HCT116 (cell line): ENCODE results near the gene ZNF236. TPM values are rescaled to one million over a fixed set of nuclear protein-coding genes. Genes with fewer than 3 reads are reported as not detected.
"Not testable (repeated sequence)": the region's sequence is repeated elsewhere in the genome, so short reads cannot be mapped to it uniquely, and the experiment has no call there.

ENCODE experiments used
- ATAC-seq: fragments of 200-7000 bp; cut with Tn5 transposase; 2 replicates; pipeline ENCODE4 v1.9.1; 2020; ENCODE audit warnings: mild to moderate bottlenecking, moderate library complexity
- BruUV-seq: library from RNA; stranded (reverse); fragments of 400-500 nt; replicated peaks from 2 replicates; lab custom pipeline; 2021; lab: Mats Ljungman, UMichigan
- CTCF ChIA-PET: fragments of 300-600 bp; sonication (Branson Sonifier 250); formaldehyde crosslinking; loops from one replicate; lab custom pipeline; 2021; ENCODE audit warnings: antibody characterized with exemption; lab: Charles Lee
- POLR2A ChIA-PET: fragments of 300-600, 350-600 bp; sonication (Branson Sonifier 250); formaldehyde crosslinking; loops from one replicate; lab custom pipeline; 2021; ENCODE audit warnings: antibody characterized with exemption; lab: Charles Lee
- RAD21 ChIA-PET, 2 experiments: fragments of 300-600 bp; sonication (Branson Sonifier 250); formaldehyde crosslinking; loops; one replicate each; lab custom pipeline; 2023; ENCODE audit warnings: low total read pairs in 2 of 2; ENCODE audit not compliant: uncharacterized antibody in 2 of 2, unreplicated experiment in 2 of 2, low non-redundant PET in 1 of 2; lab: Charles Lee
- DNase-seq: peaks from one replicate; pipeline ENCODE4 v3.0.0-alpha.2; 2010; ENCODE audit warnings: low read depth, low spot score
- H2AFZ ChIP-seq: fragments of 200-600 bp; shearing (Covaris generic), sonication (generic); 2 replicates; pipeline ENCODE4 v1.6.1; 2017; ENCODE audit warnings: low read depth, mixed run types, mixed read lengths, antibody characterized with exemption, low read length; ENCODE audit not compliant: poor library complexity, severe bottlenecking
- H3K27ac ChIP-seq: 2 replicates; pipeline ENCODE4 v1.5.1; 2012; ENCODE audit warnings: low read depth, low read length
- H3K27me3 ChIP-seq: fragments of 200-600 bp; sonication (generic); 2 replicates; pipeline ENCODE4 v1.6.1; 2016; ENCODE audit warnings: mixed run types, low read length, mixed read lengths; ENCODE audit not compliant: insufficient read depth
- H3K36me3 ChIP-seq, 2 experiments: fragments of 200-500 bp in 1 of 2; fragments of 200-600 bp in 1 of 2; sonication (Bioruptor generic) in 1 of 2; sonication (generic) in 1 of 2; 2 replicates each; pipeline versions ENCODE4 v1.5.1 to v1.6.1; 2014 to 2016; ENCODE audit warnings: low read length in 2 of 2, inconsistent platforms in 1 of 2, mixed read lengths in 1 of 2, mixed run types in 1 of 2; ENCODE audit not compliant: insufficient read depth in 2 of 2, control insufficient read depth in 1 of 2
- H3K4me1 ChIP-seq, 2 experiments: fragments of 200-600 bp in 1 of 2; sonication (generic) in 1 of 2; 2 replicates each; pipeline versions ENCODE4 v1.5.1 to v1.6.1; 2012 to 2017; ENCODE audit warnings: low read length in 2 of 2, inconsistent platforms in 1 of 2, mild to moderate bottlenecking in 1 of 2, mixed read lengths in 1 of 2, mixed run types in 1 of 2, moderate library complexity in 1 of 2; ENCODE audit not compliant: insufficient read depth in 2 of 2, control insufficient read depth in 1 of 2
- H3K4me2 ChIP-seq: fragments of 200-600 bp; sonication (generic); 2 replicates; pipeline ENCODE4 v1.6.1; 2017; ENCODE audit warnings: mixed run types, low read length, mixed read lengths
- H3K4me3 ChIP-seq, 2 experiments: fragments of 200-600 bp in 1 of 2; sonication (generic) in 1 of 2; replicated peaks in 1 of 2; 2 replicates each; pipeline ENCODE4 v1.5.1; 2011 to 2016; ENCODE audit warnings: low read length in 2 of 2, control low read depth in 1 of 2, low read depth in 1 of 2, mild to moderate bottlenecking in 1 of 2, mixed read lengths in 1 of 2, mixed run types in 1 of 2
- H3K79me2 ChIP-seq: fragments of 200-600 bp; sonication (generic); 2 replicates; pipeline ENCODE4 v1.6.1; 2017; ENCODE audit warnings: mild to moderate bottlenecking, mixed run types, low read length, moderate library complexity, mixed read lengths; ENCODE audit not compliant: insufficient read depth
- H3K9ac ChIP-seq: fragments of 200-600 bp; sonication (generic); 2 replicates; pipeline ENCODE4 v1.6.1; 2016; ENCODE audit warnings: low read length, mixed read lengths
- H3K9me2 ChIP-seq: fragments of 200-600 bp; sonication (generic), shearing (Covaris generic); 2 replicates; pipeline ENCODE4 v1.6.1; 2017; ENCODE audit warnings: mixed run types, mild to moderate bottlenecking, moderate library complexity; ENCODE audit not compliant: insufficient read depth
- H3K9me3 ChIP-seq, 2 experiments: fragments of 200-500 bp in 1 of 2; fragments of 200-600 bp in 1 of 2; sonication (Bioruptor generic) in 1 of 2; sonication (generic) in 1 of 2; 2 replicates each; pipeline ENCODE4 v1.6.1; 2014 to 2017; ENCODE audit warnings: low read length in 2 of 2, mixed read lengths in 2 of 2, inconsistent platforms in 1 of 2, low read depth in 1 of 2, mild to moderate bottlenecking in 1 of 2, mixed run types in 1 of 2, moderate library complexity in 1 of 2; ENCODE audit not compliant: control insufficient read depth in 1 of 2, insufficient read depth in 1 of 2
- H4K20me1 ChIP-seq: fragments of 200-600 bp; sonication (generic), shearing (Covaris generic); 2 replicates; pipeline ENCODE4 v1.6.1; 2017; ENCODE audit warnings: mixed run types, mild to moderate bottlenecking, moderate library complexity; ENCODE audit not compliant: insufficient read depth
- CBX3 ChIP-seq: IDR thresholded peaks from 2 replicates; pipeline ENCODE4 v1.6.1; 2012; ENCODE audit warnings: low read depth
- CEBPB ChIP-seq: IDR thresholded peaks from 2 replicates; pipeline ENCODE4 v1.6.1; 2012; ENCODE audit warnings: low read depth
- EGR1 ChIP-seq: IDR thresholded peaks from 2 replicates; pipeline ENCODE4 v1.6.1; 2012; ENCODE audit warnings: low read depth
- ELF1 ChIP-seq: IDR thresholded peaks from 2 replicates; pipeline ENCODE4 v1.6.1; 2012; ENCODE audit warnings: low read depth, borderline replicate concordance
- EZH2 ChIP-seq: fragments of 200-600 bp; sonication (generic); IDR thresholded peaks from 2 replicates; pipeline ENCODE4 v1.6.1; 2017; ENCODE audit warnings: antibody characterized with exemption, mixed run types
- EZH2phosphoT487 ChIP-seq: fragments of 200-600 bp; IDR thresholded peaks from 2 replicates; pipeline ENCODE4 v1.6.1; 2018; ENCODE audit warnings: antibody characterized with exemption, borderline replicate concordance
- JUND ChIP-seq: IDR thresholded peaks from 2 replicates; pipeline ENCODE4 v1.6.1; 2012
- SP1 ChIP-seq: IDR thresholded peaks from 2 replicates; pipeline ENCODE4 v1.6.1; 2012; ENCODE audit warnings: low read depth
- SRF ChIP-seq: IDR thresholded peaks from 2 replicates; pipeline ENCODE4 v1.6.1; 2012; ENCODE audit warnings: low read depth
- YY1 ChIP-seq: IDR thresholded peaks from 2 replicates; pipeline ENCODE4 v1.6.1; 2011; ENCODE audit warnings: low read length, low read depth, moderate library complexity, mild to moderate bottlenecking; ENCODE audit not compliant: insufficient replicate concordance; ENCODE audit errors: extremely low read depth
- ZFX ChIP-seq: fragments of 450-650 bp; IDR thresholded peaks from 2 replicates; pipeline ENCODE4 v1.6.1; 2017
- ZNF274 ChIP-seq: fragments of 200-500 bp; sonication (Bioruptor generic); IDR thresholded peaks from 2 replicates; pipeline ENCODE4 v1.6.1; 2014; ENCODE audit warnings: mild to moderate bottlenecking, low read depth, low read length, inconsistent platforms
- intact Hi-C: fragments of 100-400 bp; cut with micrococcal nuclease; formaldehyde crosslinking; loops from 2 replicates; pipeline ENCODE4 v1.10.0; 2022
- total RNA-seq: library from RNA; stranded (reverse); gene quantifications from one replicate; pipeline ENCODE4 v1.2.1, GENCODE V29; 2021; ENCODE audit not compliant: unreplicated experiment
- TF ChIP-seq, protein P1 (sequence below): IDR thresholded peaks from 2 replicates; pipeline ENCODE4 v1.6.1; 2012
- TF ChIP-seq, protein P2 (sequence below): IDR thresholded peaks from 2 replicates; pipeline ENCODE4 v1.6.1; 2011; ENCODE audit warnings: mild to moderate bottlenecking, low read length, moderate library complexity; ENCODE audit not compliant: insufficient replicate concordance; ENCODE audit errors: extremely low read depth
- TF ChIP-seq, protein P3 (sequence below), 3 experiments: fragments of 200-600 bp in 1 of 3; sonication (generic) in 1 of 3; IDR thresholded peaks in 2 of 3; conservative IDR thresholded peaks in 1 of 3; 2 replicates each; pipeline ENCODE4 v1.5.1; 2012 to 2017; ENCODE audit warnings: low read depth in 2 of 3, low read length in 2 of 3, antibody characterized with exemption in 1 of 3, borderline replicate concordance in 1 of 3, control low read depth in 1 of 3, mild to moderate bottlenecking in 1 of 3, mixed read lengths in 1 of 3, mixed run types in 1 of 3, moderate library complexity in 1 of 3; ENCODE audit not compliant: insufficient read depth in 1 of 3

The ZNF236 gene
- total RNA-seq, 1 experiment from 2014 or later, result 15.0 TPM

DNA sequence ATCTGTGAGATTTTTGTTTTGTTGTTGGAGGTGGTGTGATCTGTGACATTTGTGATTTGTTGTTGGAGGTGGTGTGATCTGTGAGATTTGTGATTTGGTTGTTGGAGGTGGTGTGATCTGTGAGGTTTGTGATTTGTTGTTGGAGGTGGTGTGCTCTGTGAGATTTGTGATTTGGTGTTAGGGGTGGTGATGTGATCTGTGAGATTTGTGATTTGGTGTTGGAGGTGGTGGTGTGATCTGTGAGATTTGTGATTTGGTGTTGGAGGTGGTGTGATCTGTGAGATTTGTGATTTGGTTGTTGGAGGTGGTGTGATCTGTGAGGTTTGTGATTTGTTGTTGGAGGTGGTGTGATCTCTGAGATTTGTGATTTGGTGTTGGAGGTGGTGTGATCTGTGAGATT lies 144.9 kb downstream of the ZNF236 start:
- H3K4me3 ChIP-seq, CTCF ChIA-PET, intact Hi-C loops, H3K9me3 ChIP-seq, DNase-seq, H3K27me3 ChIP-seq, H3K27ac ChIP-seq, H3K4me2 ChIP-seq, BruUV-seq, H3K9ac ChIP-seq, H2AFZ ChIP-seq, H3K36me3 ChIP-seq, H3K4me1 ChIP-seq, H3K79me2 ChIP-seq, RAD21 ChIA-PET, ATAC-seq, POLR2A ChIA-PET, H3K9me2 ChIP-seq, H4K20me1 ChIP-seq: not testable (repeated sequence)

DNA sequence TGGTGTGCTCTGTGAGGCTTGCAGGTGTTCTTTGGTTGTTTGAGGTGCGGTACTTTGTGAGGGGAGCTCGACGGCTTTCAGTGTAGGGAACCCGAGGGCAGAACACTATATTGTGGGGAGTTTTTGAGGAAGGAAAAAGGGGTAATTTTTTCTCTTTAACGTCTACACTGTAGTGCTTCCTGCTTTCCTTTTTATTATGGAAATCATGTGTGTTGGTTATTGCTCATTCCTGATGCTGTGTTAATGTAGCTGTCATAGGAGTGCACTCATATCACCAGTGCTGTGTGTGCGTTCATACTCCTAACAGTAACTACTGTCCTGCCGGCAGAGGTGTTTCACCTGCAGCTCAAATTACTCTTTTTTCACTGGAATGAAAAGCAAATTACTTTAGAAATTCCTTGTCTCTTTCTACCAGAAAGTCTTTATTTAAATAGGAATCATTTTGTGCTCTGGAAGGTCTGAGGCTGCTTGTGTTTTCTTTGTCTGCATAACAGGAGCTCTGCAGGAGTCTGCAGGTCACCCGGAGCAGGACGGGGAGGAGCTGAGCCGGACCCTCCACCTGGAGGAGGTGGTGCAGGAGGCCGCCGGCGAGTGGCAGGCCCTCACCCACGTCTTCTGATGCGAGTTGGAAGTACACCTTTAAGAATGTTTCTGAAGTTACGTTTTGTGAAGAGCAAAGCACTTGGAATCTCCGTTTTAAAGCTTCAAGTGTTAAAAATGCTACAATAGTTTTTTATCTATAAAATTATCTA lies 145.5 kb downstream of the ZNF236 start:
- Histone ChIP-seq H3K4me1 (no peaks in the 10 kb centered on the region), H2AFZ (no peak overlapping the region), H3K9ac (no peak overlapping the region), H4K20me1 (no peaks in the 10 kb centered on the region), H3K9me3 (no peaks in the 10 kb centered on the region), H3K27ac (no peak overlapping the region), H3K4me3 (no peak overlapping the region), H3K4me2 (no peak overlapping the region), H3K27me3 (no peaks in the 10 kb centered on the region), H3K36me3 (no peaks in the 10 kb centered on the region), H3K79me2 (no peaks in the 10 kb centered on the region), H3K9me2 (no peaks in the 10 kb centered on the region)
- no peak for DNase-seq
- RAD21 ChIA-PET, result no interaction called here
- intact Hi-C loops, result no loop called here
- ATAC-seq, result no peak
- BruUV-seq, result no TSS peak
- CTCF ChIA-PET, result no interaction called here
- POLR2A ChIA-PET, result no interaction called here
- TF ChIP-seq, protein P1, sequence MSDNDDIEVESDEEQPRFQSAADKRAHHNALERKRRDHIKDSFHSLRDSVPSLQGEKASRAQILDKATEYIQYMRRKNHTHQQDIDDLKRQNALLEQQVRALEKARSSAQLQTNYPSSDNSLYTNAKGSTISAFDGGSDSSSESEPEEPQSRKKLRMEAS, result no peak
- no peak for TF ChIP-seq EZH2
- TF ChIP-seq ELF1, result no peak
- TF ChIP-seq JUND, result no peak
- TF ChIP-seq, protein P2, sequence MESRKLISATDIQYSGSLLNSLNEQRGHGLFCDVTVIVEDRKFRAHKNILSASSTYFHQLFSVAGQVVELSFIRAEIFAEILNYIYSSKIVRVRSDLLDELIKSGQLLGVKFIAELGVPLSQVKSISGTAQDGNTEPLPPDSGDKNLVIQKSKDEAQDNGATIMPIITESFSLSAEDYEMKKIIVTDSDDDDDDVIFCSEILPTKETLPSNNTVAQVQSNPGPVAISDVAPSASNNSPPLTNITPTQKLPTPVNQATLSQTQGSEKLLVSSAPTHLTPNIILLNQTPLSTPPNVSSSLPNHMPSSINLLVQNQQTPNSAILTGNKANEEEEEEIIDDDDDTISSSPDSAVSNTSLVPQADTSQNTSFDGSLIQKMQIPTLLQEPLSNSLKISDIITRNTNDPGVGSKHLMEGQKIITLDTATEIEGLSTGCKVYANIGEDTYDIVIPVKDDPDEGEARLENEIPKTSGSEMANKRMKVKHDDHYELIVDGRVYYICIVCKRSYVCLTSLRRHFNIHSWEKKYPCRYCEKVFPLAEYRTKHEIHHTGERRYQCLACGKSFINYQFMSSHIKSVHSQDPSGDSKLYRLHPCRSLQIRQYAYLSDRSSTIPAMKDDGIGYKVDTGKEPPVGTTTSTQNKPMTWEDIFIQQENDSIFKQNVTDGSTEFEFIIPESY, result no peak
- no peak for TF ChIP-seq YY1
- no peak for TF ChIP-seq EZH2phosphoT487
- TF ChIP-seq ZNF274, result no peak
- TF ChIP-seq, protein P3, sequence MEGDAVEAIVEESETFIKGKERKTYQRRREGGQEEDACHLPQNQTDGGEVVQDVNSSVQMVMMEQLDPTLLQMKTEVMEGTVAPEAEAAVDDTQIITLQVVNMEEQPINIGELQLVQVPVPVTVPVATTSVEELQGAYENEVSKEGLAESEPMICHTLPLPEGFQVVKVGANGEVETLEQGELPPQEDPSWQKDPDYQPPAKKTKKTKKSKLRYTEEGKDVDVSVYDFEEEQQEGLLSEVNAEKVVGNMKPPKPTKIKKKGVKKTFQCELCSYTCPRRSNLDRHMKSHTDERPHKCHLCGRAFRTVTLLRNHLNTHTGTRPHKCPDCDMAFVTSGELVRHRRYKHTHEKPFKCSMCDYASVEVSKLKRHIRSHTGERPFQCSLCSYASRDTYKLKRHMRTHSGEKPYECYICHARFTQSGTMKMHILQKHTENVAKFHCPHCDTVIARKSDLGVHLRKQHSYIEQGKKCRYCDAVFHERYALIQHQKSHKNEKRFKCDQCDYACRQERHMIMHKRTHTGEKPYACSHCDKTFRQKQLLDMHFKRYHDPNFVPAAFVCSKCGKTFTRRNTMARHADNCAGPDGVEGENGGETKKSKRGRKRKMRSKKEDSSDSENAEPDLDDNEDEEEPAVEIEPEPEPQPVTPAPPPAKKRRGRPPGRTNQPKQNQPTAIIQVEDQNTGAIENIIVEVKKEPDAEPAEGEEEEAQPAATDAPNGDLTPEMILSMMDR (IDR thresholded peaks at IDR 0.05 in 2 of 3, conservative IDR thresholded peaks at IDR 0.05 in 1 of 3; ENCODE audit: borderline replicate concordance in 1 of 3, insufficient read depth in 1 of 3, low read depth in 2 of 3, low read length in 2 of 3), result no peak
- TF ChIP-seq SP1, result no peak
- no peak for TF ChIP-seq EGR1
- TF ChIP-seq ZFX, result no peak
- no peak for TF ChIP-seq CBX3
- no peak for TF ChIP-seq CEBPB
- no peak for TF ChIP-seq SRF
